GM21717 (cell line): ENCODE results near the gene SEC22C.

Experiments used
- ATAC-seq: cut with Tn5 transposase; IDR thresholded peaks from one replicate; pipeline ENCODE4 v1.9.1; 2021; ENCODE audit warnings: mild to moderate bottlenecking, moderate library complexity; ENCODE audit not compliant: unreplicated experiment

Gene SEC22C

DNA sequence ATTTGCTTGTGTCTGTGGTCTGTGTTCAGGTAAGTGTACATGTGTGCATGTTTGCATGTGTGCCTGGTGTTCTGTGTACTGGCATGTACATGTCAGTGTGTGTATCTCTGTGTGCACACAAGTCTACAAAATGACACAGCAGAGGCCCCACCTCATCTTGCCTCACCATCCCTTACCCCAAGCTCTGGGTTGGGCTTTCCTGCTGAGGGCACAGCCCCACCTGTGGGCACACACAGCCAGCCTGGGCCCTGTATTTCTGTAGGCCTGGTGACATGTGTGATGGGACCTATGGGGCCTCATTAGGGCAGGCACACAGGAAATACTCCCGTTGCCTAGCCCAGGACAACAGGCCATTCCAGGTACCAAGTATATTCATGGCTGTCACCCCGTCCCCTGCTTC lies 65.8 kb downstream of the SEC22C start:
- ATAC-seq = no peak

GRCh38 chr3:42515391-42515916 lies 66.3 kb downstream of the SEC22C start:
- no peak for ATAC-seq

DNA sequence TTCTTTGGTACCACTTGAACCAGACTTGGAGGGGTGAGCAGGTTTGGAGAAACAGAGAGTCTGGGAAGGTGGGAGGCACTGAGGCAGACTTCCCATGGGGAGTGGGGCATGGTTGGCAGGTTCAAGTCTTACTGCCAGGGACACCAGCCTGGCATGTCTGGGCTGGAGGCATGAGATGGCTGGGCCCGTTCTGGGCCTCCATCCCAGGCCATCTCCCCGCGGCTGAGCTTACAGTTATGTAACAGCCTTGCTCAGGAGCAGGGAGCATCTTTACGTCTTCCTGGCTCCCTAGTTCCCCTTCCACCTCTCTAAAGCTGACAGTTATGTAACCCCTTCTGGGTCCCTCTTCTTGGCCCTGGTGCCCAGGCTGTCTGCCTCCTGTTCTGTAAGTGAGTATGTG lies 66.9 kb downstream of the SEC22C start:
- ATAC-seq = no peak

GRCh38 chr3:42513521-42513920 lies 68.2 kb downstream of the SEC22C start:
- no peak for ATAC-seq

- no peak for ATAC-seq
Observed at GRCh38 chr3:42513121-42513520, 68.6 kb downstream of the SEC22C start.

DNA sequence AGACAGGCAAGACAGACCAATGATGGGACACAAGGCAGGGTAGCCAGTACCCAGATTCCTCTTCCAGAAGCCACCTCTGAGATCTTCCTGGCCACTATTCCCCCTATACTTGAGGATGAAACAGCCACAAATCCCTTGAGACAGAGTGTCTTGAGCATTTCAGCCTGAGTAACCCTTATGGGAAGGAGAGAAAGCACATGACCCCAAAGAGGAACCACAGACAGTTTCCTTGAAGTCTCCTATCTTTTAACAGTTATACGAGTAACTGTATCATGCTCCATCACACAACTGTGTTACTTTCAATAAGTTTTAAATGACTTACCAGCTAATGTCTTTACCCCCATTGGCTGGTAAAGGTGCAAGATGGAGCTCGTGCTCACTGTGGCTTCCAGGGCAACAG lies 70.0 kb downstream of the SEC22C start:
- no peak for ATAC-seq

DNA sequence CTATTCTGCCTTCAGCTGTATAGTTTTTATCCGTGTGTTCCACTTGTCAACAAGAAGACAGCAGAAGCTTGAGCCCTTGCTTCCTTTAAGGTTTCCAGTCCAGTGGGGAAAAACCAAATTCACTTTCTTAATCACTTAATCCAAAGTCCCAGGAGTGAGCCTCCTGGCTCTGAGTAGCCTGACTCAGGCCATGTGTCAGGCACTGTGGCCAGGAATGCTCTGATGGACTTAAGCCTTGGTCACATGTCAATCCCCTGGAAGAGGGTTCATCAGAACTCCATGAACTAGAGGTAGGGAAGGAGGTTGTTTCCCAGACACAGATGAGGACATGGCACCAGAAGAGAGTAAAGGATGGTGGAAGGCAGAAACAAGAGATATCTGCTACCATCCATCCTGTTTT lies 70.6 kb downstream of the SEC22C start:
- ATAC-seq = no peak

- no peak for ATAC-seq
Observed at GRCh38 chr3:42510325-42510724, 71.4 kb downstream of the SEC22C start.

DNA sequence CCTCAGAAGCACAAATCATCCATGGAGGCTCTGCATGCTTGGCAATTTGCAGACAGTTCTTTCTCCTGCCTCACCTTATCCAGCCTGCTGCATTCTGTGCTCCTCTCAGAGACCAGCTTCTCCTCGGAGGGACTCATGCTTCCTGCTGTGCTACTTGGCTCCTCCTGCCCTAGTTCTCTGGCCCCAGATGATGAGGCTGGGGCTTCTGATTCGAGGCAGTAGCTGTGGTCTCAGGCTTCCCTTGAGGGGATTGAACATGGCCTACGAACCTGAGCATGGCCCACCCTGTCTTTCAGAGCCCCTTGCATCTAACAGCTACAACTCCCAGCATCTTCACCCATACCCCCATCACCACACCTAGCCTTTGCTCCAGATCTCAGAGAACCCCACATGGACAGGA lies 72.7 kb downstream of the SEC22C start:
- ATAC-seq = no peak

- no peak for ATAC-seq
Observed at GRCh38 chr3:42508562-42508961, 73.2 kb downstream of the SEC22C start.

GRCh38 chr3:42507761-42508335 lies 73.9 kb downstream of the SEC22C start:
- no peak for ATAC-seq

DNA sequence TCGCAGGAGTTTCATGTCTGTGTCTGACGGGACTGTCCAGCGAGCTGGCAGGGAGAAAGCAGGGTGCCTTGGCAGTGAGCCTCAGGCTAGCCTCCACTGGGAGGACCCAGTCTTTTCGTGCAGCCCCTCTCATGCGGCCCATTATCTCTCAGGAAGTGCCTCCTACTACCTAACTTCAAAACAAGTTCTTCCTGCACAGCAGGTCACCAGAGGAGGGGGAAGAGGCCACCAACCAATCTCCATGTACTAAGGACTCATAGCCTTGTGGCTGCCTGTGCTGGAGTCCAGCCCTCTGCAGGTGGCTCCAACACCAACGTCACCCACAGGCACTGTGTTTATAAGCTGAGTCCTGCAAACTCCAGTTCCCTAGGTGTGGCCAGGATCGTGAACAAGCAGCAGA lies 74.5 kb downstream of the SEC22C start:
- no peak for ATAC-seq

- ATAC-seq = no peak
Observed at GRCh38 chr3:42505849-42506410, 75.8 kb downstream of the SEC22C start.

DNA sequence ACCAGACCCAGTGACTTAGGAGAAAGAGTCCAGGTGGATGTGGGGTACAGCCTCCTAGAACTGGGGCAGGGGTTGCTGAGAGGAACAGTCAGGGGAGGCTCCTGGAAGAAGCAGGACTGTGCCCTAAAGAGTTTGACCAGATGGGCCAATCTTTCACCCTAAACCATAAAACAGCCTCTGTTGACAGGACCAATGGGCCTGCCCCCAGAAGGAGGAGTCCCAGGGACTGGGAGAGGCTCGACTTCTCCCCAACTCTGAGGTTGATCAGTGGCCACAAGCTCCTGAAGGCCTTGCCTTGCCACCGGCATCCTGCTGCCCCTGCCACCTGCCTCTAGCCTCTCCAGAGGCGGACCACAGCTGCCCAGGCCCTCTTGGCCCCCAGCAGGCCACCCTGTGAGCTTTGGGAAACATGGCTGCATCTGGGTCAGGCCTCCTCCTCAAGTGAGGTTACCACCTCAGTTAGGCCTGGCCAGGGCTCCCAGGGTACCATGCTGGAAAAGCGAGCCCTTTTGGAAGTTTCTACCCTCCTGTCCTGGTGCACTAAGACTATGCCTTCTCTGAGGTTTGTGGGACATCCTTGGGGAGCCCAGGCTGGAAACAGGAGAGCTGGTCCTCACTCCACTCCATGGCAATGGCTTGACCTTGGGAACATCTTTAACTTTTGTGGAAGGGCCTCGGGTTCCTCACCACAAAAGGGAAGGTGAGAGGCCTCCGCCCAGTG lies 76.5 kb downstream of the SEC22C start:
- no peak for ATAC-seq

GRCh38 chr3:42504334-42505127 lies 77.2 kb downstream of the SEC22C start:
- no peak for ATAC-seq

- no peak for ATAC-seq
Observed at GRCh38 chr3:42503957-42504333, 77.8 kb downstream of the SEC22C start.

- ATAC-seq = no peak
Observed at GRCh38 chr3:42503251-42503924, 78.4 kb downstream of the SEC22C start.

GRCh38 chr3:42502429-42503250 lies 79.1 kb downstream of the SEC22C start, which contains the start of gene VIPR1:
VIPR1 (plus strand) TSS chr3:42502643; CDS start chr3:42502736, 93 bp downstream.
- peak; percentile 95 for ATAC-seq

DNA sequence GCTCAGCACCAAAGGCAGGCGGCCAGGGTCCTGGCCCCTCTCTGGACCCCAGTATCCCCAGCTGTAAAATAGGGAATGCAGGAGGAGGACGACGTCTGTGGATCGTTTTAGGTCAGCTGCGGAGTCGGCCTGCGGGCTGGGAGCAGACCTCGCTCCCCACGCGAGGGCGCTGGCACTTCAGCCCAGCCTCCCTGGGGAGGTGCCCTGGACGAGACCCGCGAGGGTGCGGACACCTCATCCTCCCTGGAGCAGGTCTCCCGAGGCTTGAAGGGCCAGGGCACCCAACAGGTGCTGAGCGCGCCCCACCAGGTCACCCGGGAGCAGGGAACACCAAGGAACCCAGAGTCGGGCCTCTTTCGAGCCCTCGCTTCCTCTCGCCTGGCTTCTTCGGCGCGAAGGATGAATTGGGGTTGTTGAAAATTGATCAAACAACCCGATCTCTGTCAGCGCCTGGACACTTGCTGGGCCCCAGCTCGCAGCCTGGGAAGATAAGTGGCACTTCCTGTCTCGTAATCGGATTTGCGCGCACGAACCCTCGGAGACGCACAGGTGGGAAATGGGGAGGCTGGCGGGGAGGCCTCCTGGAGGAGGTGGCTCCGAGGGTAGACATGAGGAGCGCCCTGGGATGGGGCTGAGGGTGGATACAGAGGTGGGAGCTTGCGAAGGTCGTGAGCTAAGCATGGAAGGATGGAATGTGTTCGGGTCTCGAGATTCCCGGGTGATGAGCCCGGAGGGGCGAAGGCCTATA lies 79.9 kb downstream of the SEC22C start:
- ATAC-seq = peak; percentile 29
